HEK293 (cell line): ENCODE results near the gene LTBP1.

Source experiments
- CTCF ChIA-PET: fragments of 350-600 bp; formaldehyde crosslinking; extraction: SDS; loops from one replicate; lab custom pipeline; 2021; ENCODE audit warnings: antibody characterized with exemption; lab: Yijun Ruan, JAX
- POLR2A ChIA-PET: fragments of 300-600 bp; formaldehyde crosslinking; extraction: SDS; loops from one replicate; lab custom pipeline; 2020; ENCODE audit warnings: antibody characterized with exemption, inconsistent platforms; lab: Yijun Ruan, JAX
- H3K27ac ChIP-seq: fragments of 200-500 bp; sonication (Bioruptor generic); 2 replicates; pipeline ENCODE4 v1.5.1; 2014; ENCODE audit warnings: low read depth, low read length, control low read depth, inconsistent platforms; ENCODE audit errors: extremely low read depth
- H3K36me3 ChIP-seq, 2 experiments: fragments of 200-500 bp in 1 of 2; sonication (Bioruptor generic) in 1 of 2; 1 replicate in 1 of 2; 2 replicates in 1 of 2; pipeline ENCODE4 v1.5.1; 2014 to 2017; ENCODE audit warnings: inconsistent platforms in 2 of 2, low read length in 2 of 2; ENCODE audit not compliant: control insufficient read depth in 2 of 2, insufficient read depth in 1 of 2
- H3K4me1 ChIP-seq: fragments of 200-500 bp; sonication (Bioruptor generic); 2 replicates; pipeline ENCODE4 v1.5.1; 2014; ENCODE audit warnings: mild to moderate bottlenecking, low read length, inconsistent platforms; ENCODE audit not compliant: control insufficient read depth, insufficient read depth
- H3K4me3 ChIP-seq: 2 replicates; pipeline ENCODE4 v1.5.1; 2011; ENCODE audit warnings: low read depth, mild to moderate bottlenecking, control low read depth, low read length, moderate library complexity
- H3K9me3 ChIP-seq: fragments of 200-500 bp; sonication (Bioruptor generic); 2 replicates; pipeline ENCODE4 v1.5.1; 2014; ENCODE audit warnings: low read depth, low read length, inconsistent platforms; ENCODE audit not compliant: control insufficient read depth, insufficient read depth
- BCL11A ChIP-seq: fragments of 450-650 bp; formaldehyde crosslinking; IDR thresholded peaks from 2 replicates; pipeline ENCODE4 v1.5.1; 2016; ENCODE audit warnings: low read depth, missing biosample characterization, missing genetic modification characterization
- EGR2 ChIP-seq: fragments of 450-650 bp; formaldehyde crosslinking; IDR thresholded peaks from 2 replicates; pipeline ENCODE4 v1.5.1; 2016; ENCODE audit warnings: low read depth, missing biosample characterization, missing genetic modification characterization
- OVOL3 ChIP-seq: fragments of 450-650 bp; formaldehyde crosslinking; IDR thresholded peaks from 2 replicates; pipeline ENCODE4 v1.5.1; 2016; ENCODE audit warnings: missing biosample characterization, missing genetic modification characterization
- PRDM6 ChIP-seq: fragments of 450-650 bp; formaldehyde crosslinking; IDR thresholded peaks from 2 replicates; pipeline ENCODE4 v1.5.1; 2017; ENCODE audit warnings: missing biosample characterization, missing genetic modification characterization
- REST ChIP-seq: fragments of 450-650 bp; formaldehyde crosslinking; IDR thresholded peaks from 2 replicates; pipeline ENCODE4 v1.5.1; 2016; ENCODE audit warnings: missing biosample characterization, missing genetic modification characterization
- ZNF10 ChIP-seq: fragments of 450-650 bp; formaldehyde crosslinking; IDR thresholded peaks from 2 replicates; pipeline ENCODE4 v1.5.1; 2017; ENCODE audit warnings: missing biosample characterization, missing genetic modification characterization
- ZNF169 ChIP-seq: fragments of 450-650 bp; formaldehyde crosslinking; IDR thresholded peaks from 2 replicates; pipeline ENCODE4 v1.5.1; 2016; ENCODE audit warnings: missing biosample characterization, missing genetic modification characterization
- ZNF174 ChIP-seq: fragments of 450-650 bp; formaldehyde crosslinking; IDR thresholded peaks from 2 replicates; pipeline ENCODE4 v1.5.0; 2017; ENCODE audit warnings: missing biosample characterization, mild to moderate bottlenecking, missing genetic modification characterization
- ZNF184 ChIP-seq: fragments of 450-650 bp; IDR thresholded peaks from 2 replicates; pipeline ENCODE4 v1.5.1; 2018; ENCODE audit warnings: missing biosample characterization, mild to moderate bottlenecking, missing genetic modification characterization
- ZNF266 ChIP-seq: fragments of 450-650 bp; formaldehyde crosslinking; IDR thresholded peaks from 2 replicates; pipeline ENCODE4 v1.5.1; 2016; ENCODE audit warnings: missing biosample characterization, missing genetic modification characterization, low read depth
- ZNF280C ChIP-seq: fragments of 450-650 bp; formaldehyde crosslinking; IDR thresholded peaks from 2 replicates; pipeline ENCODE4 v1.5.1; 2016; ENCODE audit warnings: missing biosample characterization, missing genetic modification characterization
- ZNF510 ChIP-seq: fragments of 450-650 bp; formaldehyde crosslinking; IDR thresholded peaks from 2 replicates; pipeline ENCODE4 v1.5.1; 2018; ENCODE audit warnings: mild to moderate bottlenecking, missing genetic modification characterization, missing biosample characterization; ENCODE audit not compliant: insufficient replicate concordance
- ZNF529 ChIP-seq: fragments of 450-650 bp; formaldehyde crosslinking; IDR thresholded peaks from 2 replicates; pipeline ENCODE4 v1.5.1; 2017; ENCODE audit warnings: missing genetic modification characterization, missing biosample characterization; ENCODE audit not compliant: insufficient replicate concordance
- ZNF544 ChIP-seq: fragments of 450-650 bp; formaldehyde crosslinking; IDR thresholded peaks from 2 replicates; pipeline ENCODE4 v1.5.0; 2017; ENCODE audit warnings: missing biosample characterization, missing genetic modification characterization
- ZNF776 ChIP-seq: fragments of 450-650 bp; formaldehyde crosslinking; IDR thresholded peaks from 2 replicates; pipeline ENCODE4 v1.5.0; 2017; ENCODE audit warnings: missing biosample characterization, missing genetic modification characterization, borderline replicate concordance

Gene LTBP1

GRCh38 chr2:33166287-33166881 is 219.6 kb downstream of the LTBP1 start:
- ChIA-PET POLR2A (no interaction called here), CTCF (interaction anchor here (0.6 kb wide), 1 partner anchor 214 kb away, joined by 4 read pairs; no protein-coding TSS in a partner anchor)
- H3K9me3 ChIP-seq: no peaks in the 10 kb centered on the region
- TF ChIP-seq ZNF184 (tag by site-specific recombination): no peak
- TF ChIP-seq ZNF10 (tag by site-specific recombination): no peak
- no peak for TF ChIP-seq ZNF529
- no peak for TF ChIP-seq ZNF280C (tag by site-specific recombination)
- no peak for TF ChIP-seq ZNF544 (tag by site-specific recombination)
- no peak for TF ChIP-seq REST (tag by site-specific recombination)
- TF ChIP-seq ZNF510: no peak
- TF ChIP-seq ZNF169 (tag by site-specific recombination): no peak
- TF ChIP-seq BCL11A: no peak
- no peak for TF ChIP-seq ZNF174
- TF ChIP-seq ZNF266 (tag by site-specific recombination): no peak
- TF ChIP-seq PRDM6 (tag by site-specific recombination): no peak
- no peak for TF ChIP-seq ZNF776
- H3K36me3 ChIP-seq: no peaks in the 10 kb centered on the region
- 0 out of 2 replicates have a peak, but pooled peaks cover 2% of the 10 kb centered on the region for H3K4me1 ChIP-seq
- no peak overlapping the region for H3K4me3 ChIP-seq
- no peak overlapping the region for H3K27ac ChIP-seq

- CTCF ChIA-PET: no interaction called here
- no peak overlapping the region for H3K4me3 ChIP-seq
- H3K9me3 ChIP-seq: no peaks in the 10 kb centered on the region
- H3K4me1 ChIP-seq: 0 out of 2 replicates have a peak, but pooled peaks cover 2% of the 10 kb centered on the region
- TF ChIP-seq OVOL3 (tag by site-specific recombination) (no peak), EGR2 (tag by site-specific recombination) (0 out of 2 replicates have a peak, but pooled peaks have one; percentile 19)
- TF ChIP-seq, all 188 proteins: peak for 1
- Histone ChIP-seq H3K36me3 (no peaks in the 10 kb centered on the region), H3K27ac (no peak overlapping the region)
- POLR2A ChIA-PET: no interaction called here
Observed at GRCh38 chr2:33167622-33168245, 221.0 kb downstream of the LTBP1 start.
